NCI-H526 treated with DMSO at 0.1 percent for 48 hours (cell line): ENCODE data around the gene KCNH1.
"Not testable (repeated sequence)": the region's sequence is repeated elsewhere in the genome, so short reads cannot be mapped to it uniquely, and the experiment has no call there.

Experiments
- DNase-seq: peaks from one replicate; lab custom pipeline; 2025; lab: John Stamatoyannopoulos, UW

Gene KCNH1

DNA sequence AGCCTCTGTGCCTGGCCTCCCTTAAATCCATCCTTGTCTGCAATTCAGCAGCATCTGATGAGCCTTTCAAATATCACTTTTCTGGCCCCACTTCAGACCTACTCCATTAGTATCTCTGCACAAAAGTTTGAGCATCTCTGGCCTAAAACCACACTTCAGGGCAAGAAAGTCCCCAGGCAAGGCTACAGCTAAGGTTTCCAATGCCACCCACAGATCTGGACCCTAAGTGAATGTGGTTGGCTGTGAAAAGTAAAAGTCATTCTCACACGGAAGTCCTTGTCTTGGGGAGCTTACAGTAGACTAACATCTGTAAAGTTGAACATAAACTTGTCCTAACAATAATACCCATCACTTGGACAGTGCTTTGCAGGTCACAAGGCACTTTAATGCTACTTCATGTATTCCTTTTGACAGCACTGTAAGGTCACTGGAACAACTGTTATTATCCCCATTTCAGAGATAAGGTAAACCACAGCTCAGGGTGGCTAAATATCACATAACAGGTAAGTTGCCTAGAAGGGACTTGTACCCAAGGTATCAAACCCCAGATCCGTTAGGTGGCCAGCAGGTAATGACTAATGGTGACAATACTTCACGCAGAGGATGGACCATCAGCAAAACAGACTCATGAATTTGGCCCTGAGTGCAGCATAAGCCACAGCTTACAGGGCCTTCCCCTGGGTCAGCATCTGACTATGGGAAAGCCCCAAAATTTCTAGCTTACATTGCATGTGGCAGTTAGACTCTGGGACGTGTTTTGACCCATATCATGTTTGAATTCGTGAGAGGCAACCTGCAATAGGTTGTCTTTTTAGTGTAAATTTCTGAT lies 449.3 kb downstream of the KCNH1 start:
- DNase-seq = no peak

DNA sequence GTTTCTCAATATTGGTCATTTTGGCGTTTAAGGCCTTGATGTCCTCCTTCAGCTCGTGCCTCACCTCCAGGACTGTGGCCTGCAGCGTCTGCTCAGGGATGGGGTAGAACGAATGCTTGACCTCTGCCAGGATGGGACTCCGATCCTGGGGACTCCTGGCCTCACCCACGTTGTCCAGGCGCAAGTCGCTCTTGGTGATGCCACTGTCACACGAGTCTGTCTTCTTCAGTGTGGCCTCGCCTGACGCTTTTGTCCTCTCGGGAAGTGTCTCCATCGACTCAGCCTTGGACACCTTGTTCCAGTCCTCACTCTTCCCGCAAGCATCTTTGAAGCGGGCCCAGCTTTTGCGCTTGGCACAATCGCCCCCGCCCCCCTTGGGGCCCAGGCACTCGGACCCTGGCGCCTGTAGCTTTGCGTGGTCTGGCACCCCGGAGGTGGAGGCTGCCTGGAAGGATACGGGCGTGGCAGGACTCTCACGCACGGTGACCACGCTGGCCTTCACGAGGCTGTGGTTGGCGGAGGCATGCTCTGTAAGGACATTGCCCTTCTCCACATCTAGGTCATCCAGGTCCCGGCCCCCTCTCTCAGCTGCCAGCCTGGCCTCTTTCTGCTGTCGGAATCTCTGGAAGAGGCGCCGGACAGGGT lies 450.4 kb downstream of the KCNH1 start:
- DNase-seq = no peak

DNA sequence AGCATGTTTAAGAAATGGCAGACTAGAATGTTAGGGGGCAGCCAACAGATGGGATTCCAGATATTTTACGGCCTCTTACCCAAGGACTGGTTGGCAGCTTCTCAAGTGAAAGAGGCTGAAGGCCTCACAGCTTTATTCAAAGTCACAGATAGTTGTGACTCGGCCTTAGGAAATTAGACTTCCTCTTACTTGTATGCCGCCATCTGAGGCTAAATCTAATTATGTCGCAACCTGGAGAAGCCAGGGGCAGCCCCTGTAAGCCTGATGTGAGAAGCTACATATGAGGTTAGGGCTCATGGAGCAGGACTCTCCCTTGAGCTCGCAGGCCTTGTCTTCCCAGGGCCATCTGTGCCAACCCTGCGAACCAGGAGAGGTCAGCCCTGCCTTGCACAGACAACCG lies 452.8 kb downstream of the KCNH1 start:
- no peak for DNase-seq

DNA sequence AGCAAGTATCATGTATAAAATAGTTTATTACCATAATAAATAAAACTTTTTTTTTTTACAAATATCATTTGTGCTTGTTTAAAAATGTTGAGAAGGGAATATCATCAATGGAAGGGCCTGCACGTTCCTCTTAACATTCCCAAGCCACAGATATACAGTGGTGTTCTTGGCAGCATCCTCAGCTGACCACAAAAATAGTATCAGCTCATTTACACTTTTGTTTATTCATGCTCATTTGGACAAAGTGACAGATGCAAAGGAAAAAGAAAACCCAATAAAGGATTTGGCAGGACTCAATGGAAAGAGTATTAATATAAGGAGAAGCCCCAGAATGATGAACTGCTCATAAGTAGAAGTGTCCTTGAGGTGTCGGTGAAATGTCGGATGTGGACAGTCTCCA lies 455.6 kb downstream of the KCNH1 start:
- DNase-seq = no peak

DNA sequence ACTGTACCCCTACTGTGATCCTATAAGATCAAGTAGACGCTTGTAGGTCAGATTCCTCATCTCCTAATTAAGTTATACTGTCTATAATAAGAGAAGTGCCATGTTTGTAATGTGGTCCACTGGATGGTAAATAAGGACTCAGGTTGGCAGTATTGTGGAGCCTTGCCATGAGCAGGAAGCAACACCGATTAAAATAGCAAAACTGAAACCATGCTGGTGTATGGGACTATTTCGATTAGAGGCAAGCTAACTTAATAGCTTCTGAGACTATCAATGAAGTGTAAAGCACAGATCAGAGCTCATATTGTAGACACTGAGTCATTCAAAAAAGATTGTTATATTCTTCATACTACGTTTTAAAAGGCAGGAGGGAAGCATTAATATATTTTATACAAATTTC lies 456.4 kb downstream of the KCNH1 start:
- DNase-seq = no peak

DNA sequence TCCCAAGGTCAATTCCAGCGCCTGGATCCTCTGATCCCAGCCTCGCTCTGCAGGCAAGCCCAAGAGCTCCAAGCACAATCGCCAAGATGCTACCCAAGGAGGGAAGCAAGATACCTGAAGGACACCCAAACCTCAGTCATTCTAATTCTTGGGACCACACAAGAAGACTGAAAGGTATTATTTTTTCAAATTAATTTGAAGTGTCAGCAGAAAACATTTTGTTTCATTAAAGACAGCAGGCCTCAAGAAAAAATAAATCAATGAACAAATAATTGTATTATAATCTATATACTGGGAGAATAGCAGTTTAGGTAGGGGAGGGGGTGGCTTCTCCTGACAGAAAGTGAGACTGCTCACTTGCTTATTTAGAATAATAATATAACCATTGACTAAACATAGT lies 457.4 kb downstream of the KCNH1 start:
- no peak for DNase-seq

DNA sequence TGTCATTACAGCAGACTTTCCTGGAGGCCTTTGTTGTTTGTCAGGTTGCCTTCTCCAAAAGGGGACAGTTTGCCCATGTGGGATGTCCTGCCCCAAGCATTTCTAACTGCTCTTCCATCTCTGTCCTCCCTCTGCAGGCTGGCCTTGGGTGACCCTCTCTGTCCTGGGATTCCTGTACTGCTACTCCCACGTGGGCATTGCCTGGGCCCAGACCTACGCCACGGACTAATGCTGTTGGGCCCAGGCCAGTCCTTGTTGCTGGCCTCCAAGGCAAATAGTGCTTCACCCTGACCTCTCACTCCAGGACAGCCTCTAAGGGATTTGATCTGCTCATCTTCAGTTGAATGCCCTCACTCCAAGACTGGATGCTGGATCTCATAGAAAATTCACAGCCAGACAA lies 459.8 kb downstream of the KCNH1 start:
- DNase-seq = no peak

DNA sequence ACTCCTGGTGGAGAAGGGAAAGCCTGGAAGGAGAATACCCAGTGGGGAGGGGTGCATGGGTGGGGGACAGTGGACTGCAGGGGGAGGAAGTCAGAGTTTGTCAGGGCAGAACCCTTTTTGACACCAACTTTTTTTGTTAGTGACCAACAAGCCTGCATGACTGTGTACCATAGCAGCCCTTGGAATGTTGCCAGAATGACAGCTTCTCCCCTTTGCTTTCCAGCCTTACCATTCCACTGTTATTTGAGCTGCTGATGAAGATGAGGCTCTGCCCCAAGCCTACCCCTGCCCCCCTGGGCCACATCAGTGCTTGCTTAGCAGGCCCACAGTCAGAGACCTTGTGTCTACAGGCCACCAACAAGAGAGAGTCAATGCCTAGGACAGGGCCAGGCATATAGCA lies 464.0 kb downstream of the KCNH1 start:
- no peak for DNase-seq

DNA sequence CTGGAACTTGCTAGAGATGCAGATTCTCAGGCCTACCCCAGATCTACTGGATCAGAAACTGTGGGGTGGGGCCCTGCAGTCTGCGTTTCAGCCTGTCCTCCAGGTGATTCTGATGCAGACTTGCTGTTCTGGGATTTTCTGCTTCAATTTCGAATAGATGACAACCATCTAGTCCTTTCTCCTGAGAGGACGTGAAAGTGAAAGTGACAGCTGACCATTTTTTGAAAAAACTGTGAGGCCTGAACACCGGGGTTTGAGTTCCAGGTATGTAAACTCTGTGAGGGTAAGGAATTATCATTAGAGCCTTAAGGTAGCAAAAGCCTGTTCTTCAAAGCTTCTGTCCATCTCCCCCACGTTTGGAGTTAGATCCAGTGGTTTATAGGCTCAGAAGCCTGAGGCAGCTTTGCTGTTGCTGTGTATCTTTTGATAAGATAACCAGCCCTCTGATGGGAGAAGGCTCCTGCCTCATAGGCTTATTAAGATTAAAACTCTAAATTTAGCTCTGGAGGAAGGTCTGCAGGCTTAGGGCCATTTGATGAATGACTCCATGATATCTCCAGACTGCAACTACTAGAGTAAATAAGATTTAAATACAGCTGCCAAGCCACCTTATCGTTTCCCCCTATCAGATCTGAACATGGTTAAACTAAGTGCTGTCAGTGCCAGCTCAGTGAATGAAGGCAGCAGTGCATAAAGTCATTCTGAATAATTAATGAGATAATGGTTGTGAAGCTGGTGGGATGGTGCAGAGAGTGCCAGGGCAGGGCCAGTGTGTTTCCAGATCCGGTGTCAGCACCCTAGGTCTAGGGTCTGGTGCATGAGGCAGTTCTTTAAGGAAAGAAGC lies 470.0 kb downstream of the KCNH1 start:
- peak; percentile 92 for DNase-seq

DNA sequence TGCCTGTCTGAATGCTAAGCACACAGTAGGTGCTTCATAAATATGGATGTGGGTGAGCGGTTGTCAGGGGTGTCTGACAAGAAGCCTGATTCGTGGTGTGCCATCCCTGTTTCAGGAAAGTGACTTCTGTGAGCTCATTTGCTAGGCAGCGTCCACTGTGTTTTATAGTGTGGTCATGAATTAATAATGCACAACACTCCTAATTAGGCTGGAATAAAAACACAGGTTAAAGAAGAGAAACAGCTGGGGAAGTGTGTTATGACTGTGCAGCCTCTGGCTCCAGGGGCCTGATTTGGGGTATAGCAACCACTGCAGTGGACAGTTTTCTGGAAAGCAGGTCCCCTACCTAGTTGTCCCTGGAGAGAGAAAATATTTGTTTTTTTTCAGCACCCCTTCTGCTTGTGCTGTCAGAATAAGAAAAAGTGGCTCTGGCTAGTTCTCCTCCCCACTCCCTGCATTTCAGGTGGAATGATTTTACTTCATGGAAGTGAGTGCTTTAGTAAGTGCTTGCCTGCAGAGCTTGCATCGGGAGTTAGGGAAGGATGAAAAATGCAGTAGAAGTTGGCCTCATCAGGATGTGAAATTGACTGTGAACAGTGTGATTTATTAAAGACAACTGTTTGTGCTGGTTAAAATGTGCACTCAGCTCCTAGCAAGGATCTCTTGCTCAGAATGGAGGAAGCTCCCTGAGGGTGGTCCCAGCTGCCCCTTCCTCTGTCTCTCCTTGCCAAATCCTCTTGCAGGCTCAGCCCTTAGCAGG lies 471.5 kb downstream of the KCNH1 start:
- DNase-seq = no peak

DNA sequence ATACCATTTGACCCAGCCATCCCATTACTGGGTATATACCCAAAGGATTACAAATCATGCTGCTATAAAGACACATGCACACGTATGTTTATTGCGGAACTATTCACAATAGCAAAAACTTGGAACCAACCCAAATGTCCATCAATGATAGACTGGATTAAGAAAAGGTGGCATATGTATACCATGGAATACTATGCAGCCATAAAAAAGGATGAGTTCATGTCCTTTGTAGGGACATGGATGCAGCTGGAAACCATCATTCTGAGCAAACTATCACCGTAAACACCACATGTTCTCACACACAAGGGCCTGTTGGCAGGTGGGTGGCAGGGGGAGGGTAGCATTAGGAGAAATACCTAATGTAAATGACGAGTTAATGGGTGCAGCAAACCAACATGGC lies 472.4 kb downstream of the KCNH1 start:
- DNase-seq = not testable (repeated sequence)

DNA sequence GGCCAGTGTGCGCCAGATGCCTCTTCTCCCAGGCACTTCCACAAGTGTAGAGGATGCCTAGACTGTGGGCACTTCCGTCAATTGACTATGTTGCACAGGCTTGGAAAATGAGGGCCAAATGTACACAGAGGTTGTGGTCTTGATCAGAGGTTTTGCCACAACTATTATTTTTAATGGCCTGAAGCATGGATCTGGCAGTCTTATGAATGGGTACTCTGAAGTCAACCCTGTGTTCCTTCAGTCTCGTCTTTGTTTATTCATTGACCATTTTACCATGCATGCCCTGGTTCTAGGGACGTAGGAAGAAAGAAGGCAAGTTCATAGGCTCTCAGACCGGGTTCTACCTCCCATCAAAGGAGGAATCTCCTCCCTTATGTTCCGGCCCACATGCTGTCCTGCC lies 476.1 kb downstream of the KCNH1 start:
- DNase-seq = no peak

DNA sequence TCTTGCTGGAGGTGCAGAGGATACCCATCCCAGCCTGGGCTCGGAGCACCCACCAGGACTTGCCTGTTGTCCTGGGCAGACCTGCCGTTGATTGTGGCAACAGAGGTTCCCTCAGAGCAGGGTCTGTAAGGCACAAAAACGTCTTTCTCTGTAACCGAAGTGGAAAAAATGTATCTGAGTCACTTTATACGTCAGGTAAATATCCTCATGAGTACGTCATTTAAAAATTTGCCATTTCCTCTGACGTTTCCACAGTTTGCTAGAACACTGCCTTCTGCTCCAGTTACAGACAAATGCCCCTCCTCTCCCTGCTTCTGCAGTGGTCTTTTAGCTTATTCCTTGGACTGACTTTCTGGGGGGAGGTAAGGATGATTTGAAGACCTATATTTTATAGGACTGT lies 478.4 kb downstream of the KCNH1 start:
- no peak for DNase-seq

DNA sequence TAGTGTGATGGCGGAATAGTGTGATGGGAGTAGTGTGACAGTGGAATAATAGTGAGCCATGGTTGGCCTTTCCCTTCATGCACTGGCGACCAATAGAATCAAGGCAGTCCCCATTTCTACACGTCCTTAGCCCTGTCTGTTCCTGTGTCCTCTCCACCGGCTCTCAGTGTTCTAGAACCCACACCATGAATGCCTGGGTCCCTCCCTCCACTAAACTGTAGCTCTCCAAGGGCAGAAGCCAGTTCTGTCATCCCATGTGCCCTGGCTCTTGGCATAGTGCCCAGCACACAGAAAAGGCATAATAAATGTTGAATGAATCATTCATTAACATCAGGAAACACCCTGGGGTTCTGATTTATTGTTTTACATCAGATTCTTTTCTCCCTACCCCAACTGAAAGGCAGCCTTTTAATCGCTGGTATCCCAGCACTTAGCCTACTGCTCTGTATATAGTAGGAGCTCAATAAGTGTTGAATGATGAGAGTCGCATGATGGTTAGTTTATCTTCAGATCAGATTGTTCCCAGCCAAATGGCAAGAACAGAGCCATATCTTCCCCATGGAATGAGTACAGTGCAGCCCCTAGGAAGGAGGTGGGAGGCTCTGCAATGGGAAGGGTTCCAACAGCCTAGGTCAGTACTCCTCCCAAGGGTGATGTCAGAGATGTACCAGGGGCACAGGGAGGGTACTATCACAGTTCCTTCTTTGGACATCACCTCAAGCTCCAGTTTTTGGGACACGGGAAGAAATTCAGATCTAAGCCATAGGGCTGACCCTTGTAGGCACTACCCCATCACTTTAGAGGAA lies 479.6 kb downstream of the KCNH1 start:
- DNase-seq = no peak

DNA sequence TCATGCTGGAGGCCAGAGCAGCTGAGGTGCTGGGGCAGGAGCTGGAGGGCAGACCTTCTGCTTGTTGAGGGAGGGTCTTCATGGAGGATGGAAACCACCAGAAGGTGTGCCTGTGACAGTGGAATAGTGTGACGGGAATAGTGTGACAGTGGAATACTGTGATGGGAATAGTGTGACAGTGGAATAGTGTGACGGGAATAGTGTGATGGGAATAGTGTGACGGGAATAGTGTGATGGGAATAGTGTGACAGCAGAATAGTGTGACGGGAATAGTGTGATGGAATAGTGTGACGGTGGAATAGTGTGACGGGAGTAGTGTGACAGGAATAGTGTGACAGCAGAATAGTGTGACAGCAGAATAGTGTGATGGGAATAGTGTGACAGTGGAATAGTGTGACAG lies 480.2 kb downstream of the KCNH1 start:
- DNase-seq = no peak

DNA sequence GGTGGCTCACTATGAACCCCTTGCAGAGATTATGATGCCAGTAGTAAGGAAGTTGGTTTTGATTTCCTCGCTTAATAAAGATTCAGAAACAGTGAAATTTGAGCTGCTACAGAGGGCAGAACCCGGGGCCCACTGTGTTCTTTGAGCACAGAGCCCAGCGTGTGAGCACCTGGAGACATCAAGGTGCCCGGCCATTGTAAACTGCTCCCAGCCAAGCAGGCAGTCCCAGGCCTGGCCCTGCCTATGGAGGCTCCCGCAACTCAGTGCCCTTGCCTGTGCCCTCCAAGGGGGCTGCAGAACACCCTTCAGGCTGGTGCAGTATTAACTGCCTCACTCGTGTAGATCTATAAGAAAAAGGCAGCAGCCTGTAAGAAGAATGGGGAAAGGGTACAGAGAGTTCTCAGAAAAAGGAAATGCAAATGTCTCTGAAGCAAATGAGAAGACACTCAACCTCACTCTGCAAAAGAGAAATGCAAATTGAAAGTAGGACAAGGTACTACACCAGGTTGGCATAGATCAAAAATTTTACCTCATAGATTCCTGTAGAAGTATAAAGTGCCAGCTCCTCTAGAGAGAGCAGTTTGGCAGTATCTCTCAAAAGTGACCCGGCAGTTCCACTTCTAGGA lies 481.5 kb downstream of the KCNH1 start:
- DNase-seq = no peak

DNA sequence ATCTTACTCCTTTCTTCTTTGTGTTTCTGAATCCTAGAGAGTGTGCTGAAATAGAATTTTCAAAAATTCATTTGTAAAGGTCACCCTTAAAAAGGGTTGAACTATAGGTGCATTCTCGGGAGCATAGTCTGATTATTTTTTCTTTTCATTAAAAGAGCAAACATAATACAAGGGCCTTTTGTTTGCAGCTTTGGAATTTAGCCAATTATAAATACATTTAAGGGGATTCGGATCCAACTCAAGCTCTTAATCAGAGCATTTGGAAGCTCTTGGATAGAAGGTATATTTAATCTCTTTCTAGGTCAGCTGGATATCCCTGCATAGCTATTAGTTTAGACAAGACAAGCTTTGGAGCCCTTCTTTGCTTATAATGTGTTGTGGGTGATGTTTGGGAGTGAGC lies 483.5 kb downstream of the KCNH1 start:
- no peak for DNase-seq

DNA sequence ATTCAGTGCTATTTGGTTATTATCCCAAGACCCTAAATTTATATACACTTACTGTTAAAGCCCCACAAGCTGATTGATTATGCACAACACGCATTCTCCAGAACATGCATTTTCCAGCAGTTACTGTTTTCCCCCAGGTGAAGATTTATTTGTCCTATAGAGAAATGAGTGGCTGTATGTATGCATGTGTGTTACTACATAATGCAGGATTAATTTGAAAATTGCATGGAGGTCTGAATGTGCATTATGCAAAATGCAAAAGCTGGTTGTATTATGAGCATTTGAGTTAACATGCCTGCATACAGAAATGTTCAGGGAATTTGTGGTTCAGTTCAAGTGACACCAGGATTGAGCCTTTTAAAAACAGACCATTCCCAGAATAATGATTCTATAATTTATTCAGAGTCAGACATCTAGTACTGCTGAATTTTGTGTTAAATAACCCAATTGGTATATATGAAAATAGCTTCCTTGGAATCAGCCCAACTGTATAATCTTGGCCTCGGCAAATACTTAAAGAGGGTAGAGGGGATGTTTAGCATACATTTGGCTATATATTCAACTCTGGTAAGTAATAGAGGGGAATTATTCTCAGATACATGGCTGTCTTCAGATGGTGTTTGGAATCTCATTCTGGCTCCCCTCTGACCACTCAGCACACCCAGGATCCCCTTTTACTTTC lies 485.2 kb downstream of the KCNH1 start:
- DNase-seq = no peak

DNA sequence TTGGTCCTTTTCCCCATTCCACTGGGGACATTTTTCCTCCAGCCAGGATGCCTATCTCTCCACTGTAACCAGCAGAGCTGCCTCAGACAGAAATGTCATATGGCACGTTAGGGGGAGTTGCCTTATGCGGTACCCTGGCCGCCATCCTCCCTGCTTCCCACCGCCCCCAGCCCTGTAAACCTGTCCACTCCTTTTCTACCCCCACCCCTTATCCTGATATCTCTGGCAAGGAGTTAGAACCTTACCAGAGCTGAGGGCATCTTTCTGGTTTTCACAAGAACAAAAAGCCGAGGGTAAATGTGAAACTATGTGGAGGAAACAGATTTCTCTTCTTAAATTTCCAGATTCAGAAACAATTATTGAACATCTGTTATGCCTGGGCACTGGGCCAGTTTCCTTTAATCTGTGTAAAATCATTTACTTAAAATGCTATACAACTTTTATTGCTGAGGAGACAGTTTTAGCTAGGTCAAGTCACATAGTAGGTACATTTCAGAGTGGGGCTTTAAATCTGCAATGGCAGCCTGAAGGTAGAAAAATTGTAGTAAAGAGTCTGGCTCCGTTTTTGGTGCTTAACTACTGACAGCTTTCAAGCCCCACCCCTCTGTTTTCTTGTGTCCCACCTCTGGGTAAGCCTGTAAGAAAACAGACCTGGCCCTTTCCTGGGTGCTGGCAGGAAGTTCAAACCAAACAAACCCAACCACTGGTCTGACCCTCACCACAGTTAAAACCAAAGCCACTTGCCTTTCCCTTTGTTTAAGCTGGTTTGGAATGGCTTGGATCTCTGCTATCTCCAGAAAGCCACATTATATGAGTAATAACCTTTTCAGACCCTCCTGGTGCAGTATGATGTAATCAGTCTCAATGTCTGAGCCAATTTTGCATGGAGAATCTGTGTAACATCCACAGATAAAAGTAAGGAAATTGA lies 486.3 kb downstream of the KCNH1 start:
- no peak for DNase-seq
